ENCODE measurements around the gene NR1D1. TPM values are rescaled to one million over a fixed set of nuclear protein-coding genes. Genes with fewer than 3 reads are reported as not detected.

The NR1D1 gene
- total and polyA plus RNA-seq, 2 of the 8 experiments (the other 6 are each of a cell fraction or from before 2014, with no cell fraction given): 1.5 to 4.6 TPM

GRCh38 chr17:40068584-40068916 lies 31.8 kb downstream of the NR1D1 start:
- Histone ChIP-seq H2AK5ac (ENCODE audit: low read depth, low read length) (peak overlapping the region; percentile 83; the same call in 1 of the 2 replicates), H3K27me3 (replicated peaks in 1 of 4; ENCODE audit: control insufficient read depth in 3 of 4, extremely low read depth in 1 of 4, insufficient read depth in 3 of 4, low read length in 3 of 4) (peaks cover 0 to 10% (median 6%) of the 10 kb centered on the region in 4 experiments; a peak in 6 of 7 replicates), H3K14ac (ENCODE audit: insufficient read length) (no peak overlapping the region), H2BK15ac (ENCODE audit: low read length) (peak overlapping the region; percentile 88; the same call in 1 of the 2 replicates), H4K5ac (ENCODE audit: insufficient read length, low read depth, low read length) (peak overlapping the region; percentile 3), H4K8ac (ENCODE audit: extremely low read depth, insufficient read depth, low read length) (0 out of 2 replicates have a peak overlapping the region, but pooled peaks have one; percentile 36), H3K4me2 (ENCODE audit: insufficient read depth in 1 of 2, low read depth in 2 of 2, low read length in 2 of 2) (peak overlapping the region; percentile 61 to 75), H2BK5ac (ENCODE audit: low read depth, low read length) (peak overlapping the region; percentile 73; the same call in 1 of the 2 replicates), H3K9me3 (ENCODE audit: insufficient read depth in 2 of 2, low read depth in 1 of 2, low read length in 1 of 2) (no peaks in the 10 kb centered on the region), H2AFZ (ENCODE audit: low read length) (no peak overlapping the region), H2BK20ac (ENCODE audit: low read length) (peak overlapping the region; percentile 99), H4K20me1 (replicated peaks in 1 of 2; ENCODE audit: control insufficient read depth in 1 of 2, insufficient read depth in 2 of 2, low read length in 2 of 2) (peaks cover 0 to 9% of the 10 kb centered on the region in 2 experiments), H3K18ac (ENCODE audit: extremely low read depth, low read length) (peak overlapping the region; percentile 55), H3K36me3 (ENCODE audit: control insufficient read depth in 2 of 4, insufficient read depth in 4 of 4, low read length in 3 of 4) (no peaks in the 10 kb centered on the region), H2BK12ac (ENCODE audit: low read depth, low read length) (peak overlapping the region; percentile 96), H3K4me1 (replicated peaks in 1 of 4; ENCODE audit: control insufficient read depth in 3 of 4, insufficient read depth in 4 of 4, low read length in 3 of 4) (peaks cover 33 to 66% (median 54%) of the 10 kb centered on the region in 4 experiments), H3K56ac (replicated peaks; ENCODE audit: insufficient read length, low read depth, low read length) (no peak overlapping the region), H3K79me1 (ENCODE audit: low read depth, low read length) (peaks cover 10% of the 10 kb centered on the region; the same call in 1 of the 2 replicates), H4K91ac (replicated peaks; ENCODE audit: insufficient read length, low read length) (peak overlapping the region; percentile 75), H3K4me3 (ENCODE audit: extremely low read depth in 1 of 4, insufficient read depth in 2 of 4, low read depth in 3 of 4, low read length in 4 of 4) (peak overlapping the region in 1 of 4 experiments; percentile 39; a peak in 2 of 8 replicates), H3K9ac (replicated peaks in 1 of 4; ENCODE audit: extremely low read depth in 1 of 4, low read depth in 3 of 4, low read length in 3 of 4) (no peak overlapping the region), H3K27ac (ENCODE audit: low read depth, low read length) (no peak overlapping the region), H3K79me2 (ENCODE audit: control insufficient read depth in 1 of 2, insufficient read depth in 2 of 2, low read length in 2 of 2) (no peaks in the 10 kb centered on the region), H3K23ac (ENCODE audit: insufficient read length) (no peak overlapping the region), H3K4ac (replicated peaks; ENCODE audit: insufficient read length, low read depth, low read length) (peak overlapping the region; percentile 36), H2BK120ac (replicated peaks; ENCODE audit: low read depth, low read length) (peak overlapping the region; percentile 35), H3K23me2 (ENCODE audit: low read depth, low read length) (peaks cover 5% of the 10 kb centered on the region)
- FAIRE-seq (no peak), DNase-seq (ENCODE audit: low read depth in 1 of 2, low spot score in 2 of 2) (no peak)
- ChIA-PET CTCF (ENCODE audit: partially characterized antibody) (interaction anchor here (1.1 to 38.4 kb wide), 7 partner anchors 9 to 54 kb away, joined by 3 to 876 read pairs (median 20); partner anchors contain the start of genes MED24 and THRA), POLR2A (ENCODE audit: partially characterized antibody) (interaction anchor here (0.8 to 2.7 kb wide), 6 partner anchors 12 to 37 kb away, joined by 3 to 11 read pairs (median 5); partner anchors contain the start of genes MED24 and NR1D1)
- 76% methylated on average over 5 of the region's 5 CpGs; no CpG with 5 or more reads in 1 of the 2 experiments for WGBS, 2 experiments (ENCODE audit: extremely low coverage in 1 of 2, insufficient coverage in 1 of 2, insufficient read length in 1 of 2, insufficient replicate concordance in 2 of 2, low coverage in 1 of 2, low lambda C conversion rate in 2 of 2, missing lambda C conversion rate in 1 of 2)
- TF ChIP-seq KDM4A (IDR thresholded peaks at IDR 0.05; ENCODE audit: low read depth, low read length, severe bottlenecking): no peak
- no peak for TF ChIP-seq EP300 (IDR thresholded peaks at IDR 0.05; ENCODE audit: borderline replicate concordance in 1 of 2, low read depth in 2 of 2, low read length in 2 of 2)
- TF ChIP-seq SUZ12 (IDR thresholded peaks at IDR 0.05; ENCODE audit: low read length): 0 out of 2 replicates have a peak, but pooled peaks have one; percentile 11

Data from H1 (cell line).